Neutrophil (primary cell): Measurements from ENCODE around the gene FDXACB1.

Source experiments
- H3K27ac ChIP-seq: fragments of 200-600 bp; sonication (generic); 2 replicates; pipeline ENCODE4 v1.5.1; 2016; ENCODE audit warnings: mild to moderate bottlenecking, moderate library complexity
- H3K27me3 ChIP-seq: fragments of 200-600 bp; sonication (generic); 2 replicates; pipeline ENCODE4 v1.6.0; 2016; ENCODE audit warnings: mild to moderate bottlenecking
- H3K36me3 ChIP-seq: fragments of 200-600 bp; sonication (generic); 2 replicates; pipeline ENCODE4 v1.5.1; 2017
- H3K4me1 ChIP-seq, 2 experiments: fragments of 200-600 bp in 1 of 2; sonication (generic) in 1 of 2; 1 replicate in 1 of 2; 2 replicates in 1 of 2; pipeline versions ENCODE4 v1.5.1 to v1.6.1; 2013 to 2016; ENCODE audit warnings: low read depth in 1 of 2, low read length in 1 of 2, mild to moderate bottlenecking in 1 of 2, moderate library complexity in 1 of 2; ENCODE audit not compliant: control insufficient read depth in 1 of 2, insufficient read depth in 1 of 2
- H3K4me3 ChIP-seq, 2 experiments: fragments of 200-600 bp in 1 of 2; sonication (generic) in 1 of 2; 1 replicate in 1 of 2; 2 replicates in 1 of 2; pipeline ENCODE4 v1.5.1; 2013 to 2016; ENCODE audit warnings: low read depth in 1 of 2, low read length in 1 of 2, mild to moderate bottlenecking in 1 of 2, moderate library complexity in 1 of 2
- H3K9me3 ChIP-seq: fragments of 200-600 bp; sonication (generic); 2 replicates; pipeline ENCODE4 v1.5.1; 2016
- TF ChIP-seq, protein P1 (sequence below): fragments of 200-600 bp; sonication (generic); IDR thresholded peaks from 2 replicates; pipeline ENCODE4 v1.5.1; 2016; ENCODE audit warnings: antibody characterized with exemption

The FDXACB1 gene

DNA sequence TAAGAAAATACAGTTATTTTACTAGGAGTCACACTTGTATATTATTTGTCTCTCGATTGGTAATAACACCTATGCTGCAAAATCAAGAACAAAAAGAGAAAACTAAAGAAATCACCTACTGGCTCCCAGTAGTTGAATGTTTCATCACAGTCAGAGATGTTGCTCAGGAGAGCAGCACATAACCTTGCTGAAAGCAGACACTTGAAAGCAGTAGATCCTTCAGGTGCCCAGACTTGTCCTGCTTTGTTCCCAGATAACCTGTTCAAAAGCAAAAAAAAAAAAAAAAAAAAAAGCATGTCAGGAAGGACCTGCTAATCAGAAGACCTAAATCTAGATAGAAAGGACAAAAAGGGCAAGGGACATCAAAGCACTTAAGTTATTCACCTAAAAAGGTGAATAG, 8.9 kb downstream of the FDXACB1 start:
- Histone ChIP-seq H3K4me1 (peaks cover 6 to 12% of the 10 kb centered on the region in 2 experiments), H3K27me3 (no peaks in the 10 kb centered on the region), H3K27ac (no peak overlapping the region), H3K9me3 (no peaks in the 10 kb centered on the region), H3K36me3 (no peaks in the 10 kb centered on the region), H3K4me3 (no peak overlapping the region)
- TF ChIP-seq, protein P1, sequence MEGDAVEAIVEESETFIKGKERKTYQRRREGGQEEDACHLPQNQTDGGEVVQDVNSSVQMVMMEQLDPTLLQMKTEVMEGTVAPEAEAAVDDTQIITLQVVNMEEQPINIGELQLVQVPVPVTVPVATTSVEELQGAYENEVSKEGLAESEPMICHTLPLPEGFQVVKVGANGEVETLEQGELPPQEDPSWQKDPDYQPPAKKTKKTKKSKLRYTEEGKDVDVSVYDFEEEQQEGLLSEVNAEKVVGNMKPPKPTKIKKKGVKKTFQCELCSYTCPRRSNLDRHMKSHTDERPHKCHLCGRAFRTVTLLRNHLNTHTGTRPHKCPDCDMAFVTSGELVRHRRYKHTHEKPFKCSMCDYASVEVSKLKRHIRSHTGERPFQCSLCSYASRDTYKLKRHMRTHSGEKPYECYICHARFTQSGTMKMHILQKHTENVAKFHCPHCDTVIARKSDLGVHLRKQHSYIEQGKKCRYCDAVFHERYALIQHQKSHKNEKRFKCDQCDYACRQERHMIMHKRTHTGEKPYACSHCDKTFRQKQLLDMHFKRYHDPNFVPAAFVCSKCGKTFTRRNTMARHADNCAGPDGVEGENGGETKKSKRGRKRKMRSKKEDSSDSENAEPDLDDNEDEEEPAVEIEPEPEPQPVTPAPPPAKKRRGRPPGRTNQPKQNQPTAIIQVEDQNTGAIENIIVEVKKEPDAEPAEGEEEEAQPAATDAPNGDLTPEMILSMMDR, result no peak

DNA sequence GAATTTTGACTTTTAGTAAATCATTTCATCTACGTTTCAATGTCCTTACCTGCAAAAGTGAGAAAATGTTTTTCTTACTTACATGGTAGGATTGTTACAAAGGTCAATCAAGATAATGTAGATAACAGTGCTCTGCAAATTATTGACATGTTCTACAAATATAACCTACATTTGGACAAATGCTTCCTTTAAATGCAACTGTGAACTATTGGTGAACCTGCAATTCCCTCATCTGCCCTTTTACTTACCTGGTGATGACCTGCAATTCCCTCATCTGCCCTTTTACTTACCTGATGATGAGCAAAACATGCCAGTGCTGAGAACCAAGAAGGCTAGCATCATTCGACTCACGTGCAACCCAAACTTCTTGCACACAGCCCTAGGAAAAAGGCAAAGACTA, 18.7 kb downstream of the FDXACB1 start:
- H3K27ac ChIP-seq, result no peak overlapping the region
- H3K9me3 ChIP-seq, result no peaks in the 10 kb centered on the region
- TF ChIP-seq, protein P1, result no peak
- H3K36me3 ChIP-seq, result peaks cover 14% of the 10 kb centered on the region
- H3K27me3 ChIP-seq, result no peaks in the 10 kb centered on the region
- H3K4me3 ChIP-seq, result no peak overlapping the region
- no peaks in the 10 kb centered on the region for H3K4me1 ChIP-seq

DNA sequence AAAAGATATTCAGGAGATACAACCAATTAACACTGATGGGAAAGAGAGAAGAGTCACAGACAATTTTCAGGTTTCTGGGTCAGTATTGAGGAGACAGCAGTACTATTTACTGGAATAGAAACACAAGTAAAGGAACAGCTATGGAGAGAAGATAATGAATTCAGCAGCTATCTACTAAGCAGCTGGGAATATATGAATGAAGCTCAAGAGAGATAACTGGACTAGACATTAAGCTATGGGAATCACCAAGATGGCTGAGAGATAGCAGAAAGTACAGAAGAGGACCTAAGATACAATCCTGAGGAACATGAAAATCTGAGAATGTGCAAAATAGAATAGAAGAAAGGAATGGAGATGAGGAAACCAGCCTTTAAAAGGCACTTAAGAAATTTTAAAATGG, 23.5 kb downstream of the FDXACB1 start:
- H3K27ac ChIP-seq, result no peak overlapping the region
- H3K27me3 ChIP-seq, result no peaks in the 10 kb centered on the region
- H3K36me3 ChIP-seq, result peaks cover 13% of the 10 kb centered on the region
- no peaks in the 10 kb centered on the region for H3K9me3 ChIP-seq
- H3K4me1 ChIP-seq, result no peaks in the 10 kb centered on the region
- TF ChIP-seq, protein P1, result no peak
- no peak overlapping the region for H3K4me3 ChIP-seq

DNA sequence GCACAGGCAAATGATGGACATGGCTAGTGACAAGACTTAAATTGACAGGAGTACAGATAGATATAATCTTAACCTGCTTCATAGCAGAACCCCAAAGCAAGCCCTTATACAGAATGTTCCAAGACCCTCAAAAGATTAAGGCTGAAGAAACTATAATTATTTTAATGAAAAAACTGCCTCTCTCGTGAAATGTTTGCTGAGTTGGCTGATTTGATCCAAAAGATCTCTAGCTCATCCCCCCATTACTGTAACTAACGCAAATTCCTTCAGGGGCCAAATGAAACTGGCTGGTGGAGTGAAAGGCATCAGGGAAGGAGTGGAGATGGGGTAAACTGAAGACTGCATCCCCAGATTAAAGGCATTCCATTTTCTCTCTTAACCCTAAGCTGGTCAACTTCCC, 26.9 kb downstream of the FDXACB1 start:
- Histone ChIP-seq H3K9me3 (no peaks in the 10 kb centered on the region), H3K27ac (no peak overlapping the region), H3K36me3 (no peaks in the 10 kb centered on the region), H3K4me3 (no peak overlapping the region), H3K4me1 (peaks cover 2 to 3% of the 10 kb centered on the region in 2 experiments), H3K27me3 (no peaks in the 10 kb centered on the region)
- TF ChIP-seq, protein P1, result no peak

DNA sequence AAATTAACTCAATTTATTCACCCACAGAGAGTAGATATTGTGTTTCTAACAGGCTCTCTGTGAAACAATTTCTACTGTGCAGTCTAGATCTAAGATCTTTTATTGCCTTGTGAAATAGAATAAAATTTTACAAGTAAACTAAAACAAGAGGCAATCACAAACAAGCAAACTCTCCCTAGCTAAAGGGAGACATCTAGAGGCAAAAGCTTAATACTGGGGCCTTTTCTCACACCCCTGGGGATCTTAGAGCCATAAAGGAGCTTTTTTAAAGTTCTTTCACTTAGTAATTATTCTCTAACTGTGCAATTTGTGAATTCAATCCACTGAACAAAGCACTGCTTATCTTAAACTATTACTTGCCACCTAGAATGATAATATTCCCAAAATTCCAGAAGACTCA, 27.3 kb downstream of the FDXACB1 start:
- TF ChIP-seq, protein P1, result no peak
- no peak overlapping the region for H3K27ac ChIP-seq
- no peaks in the 10 kb centered on the region for H3K9me3 ChIP-seq
- no peak overlapping the region for H3K4me3 ChIP-seq
- H3K4me1 ChIP-seq, result peaks cover 6 to 8% of the 10 kb centered on the region in 2 experiments
- no peaks in the 10 kb centered on the region for H3K36me3 ChIP-seq
- H3K27me3 ChIP-seq, result no peaks in the 10 kb centered on the region

DNA sequence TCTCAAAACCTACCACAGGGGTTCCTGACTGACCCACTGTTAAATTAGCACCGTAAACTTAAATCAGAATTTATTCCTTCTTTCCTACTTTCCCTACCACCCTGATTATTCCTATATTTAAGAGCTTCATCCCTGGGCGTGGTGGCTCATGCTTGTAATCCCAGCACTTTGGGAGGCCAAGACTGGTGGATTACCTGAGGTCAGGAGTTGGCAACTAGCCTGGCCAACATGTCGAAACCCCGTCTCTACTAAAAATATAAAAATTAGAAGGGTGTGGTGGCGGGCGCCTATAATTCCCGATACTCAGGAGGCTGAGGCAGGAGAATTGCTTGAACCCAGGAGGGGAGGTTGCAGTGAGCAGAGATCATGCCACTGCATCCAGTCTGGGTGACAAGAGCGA, 27.9 kb downstream of the FDXACB1 start:
- H3K9me3 ChIP-seq, result no peaks in the 10 kb centered on the region
- H3K4me1 ChIP-seq, result peaks cover 12 to 14% of the 10 kb centered on the region in 2 experiments
- H3K27ac ChIP-seq, result no peak overlapping the region
- TF ChIP-seq, protein P1, result no peak
- H3K4me3 ChIP-seq, result no peak overlapping the region
- no peaks in the 10 kb centered on the region for H3K36me3 ChIP-seq
- no peaks in the 10 kb centered on the region for H3K27me3 ChIP-seq
